ENCODE results near the gene GATA1. TPM values are rescaled to one million over a fixed set of nuclear protein-coding genes. Genes with fewer than 3 reads are reported as not detected.

Gene GATA1
- total RNA-seq, 1 experiment from 2014 or later, result not detected

GRCh38 chrX:48793935-48794334, 7.5 kb downstream of the GATA1 start:
- no peaks in the 10 kb centered on the region for H3K27me3 Mint-ChIP-seq (ENCODE audit: insufficient read depth, unreplicated experiment)
- peaks cover 12% of the 10 kb centered on the region for H3K4me1 Mint-ChIP-seq (ENCODE audit: low read depth, unreplicated experiment)
- CTCF ChIA-PET, result no interaction called here
- Histone ChIP-seq H3K9me3 (no peaks in the 10 kb centered on the region), H3K4me3 (ENCODE audit: low read depth, low read length) (no peak overlapping the region), H3K27me3 (replicated peaks; ENCODE audit: control insufficient read depth, insufficient read depth, low read length) (no peaks in the 10 kb centered on the region), H3K36me3 (ENCODE audit: control insufficient read depth, insufficient read depth, low read length) (no peaks in the 10 kb centered on the region), H3K4me1 (peaks cover 18% of the 10 kb centered on the region)
- H3K36me3 Mint-ChIP-seq (ENCODE audit: insufficient read depth, unreplicated experiment), result peaks cover 2% of the 10 kb centered on the region
- DNase-seq, result no peak
- no TSS peak for BruUV-seq (replicated peaks)
- H3K9me3 Mint-ChIP-seq (ENCODE audit: unreplicated experiment), result no peaks in the 10 kb centered on the region
- POLR2A ChIA-PET, result no interaction called here
- intact Hi-C loops (cut with micrococcal nuclease; ENCODE audit: unreplicated experiment), result no loop called here
- no peak for TF ChIP-seq CTCF (IDR thresholded peaks at IDR 0.05; ENCODE audit: insufficient read depth in 1 of 2, low read depth in 1 of 2, low read length in 1 of 2, severe bottlenecking in 1 of 2, unreplicated experiment in 1 of 2)
- H3K4me3 Mint-ChIP-seq (ENCODE audit: unreplicated experiment), result no peak overlapping the region
- H3K27ac Mint-ChIP-seq (ENCODE audit: unreplicated experiment), result peak overlapping the region; percentile 76

- H3K36me3 ChIP-seq (ENCODE audit: control insufficient read depth, insufficient read depth, low read length), result no peaks in the 10 kb centered on the region
- Mint-ChIP-seq H3K27me3 (ENCODE audit: insufficient read depth, unreplicated experiment) (no peaks in the 10 kb centered on the region), H3K4me3 (ENCODE audit: unreplicated experiment) (peak overlapping the region; percentile 48), H3K36me3 (ENCODE audit: insufficient read depth, unreplicated experiment) (no peaks in the 10 kb centered on the region), H3K9me3 (ENCODE audit: unreplicated experiment) (no peaks in the 10 kb centered on the region), H3K4me1 (ENCODE audit: low read depth, unreplicated experiment) (peaks cover 11% of the 10 kb centered on the region), H3K27ac (ENCODE audit: unreplicated experiment) (peak overlapping the region; percentile 76)
- TF ChIP-seq CTCF (IDR thresholded peaks at IDR 0.05; ENCODE audit: insufficient read depth in 1 of 2, low read depth in 1 of 2, low read length in 1 of 2, severe bottlenecking in 1 of 2, unreplicated experiment in 1 of 2), result no peak
- BruUV-seq (replicated peaks), result no TSS peak
- H3K4me3 ChIP-seq (ENCODE audit: low read depth, low read length), result no peak overlapping the region
- DNase-seq, result no peak
- POLR2A ChIA-PET, result no interaction called here
- CTCF ChIA-PET, result no interaction called here
- H3K27me3 ChIP-seq (replicated peaks; ENCODE audit: control insufficient read depth, insufficient read depth, low read length), result no peaks in the 10 kb centered on the region
- intact Hi-C loops (cut with micrococcal nuclease; ENCODE audit: unreplicated experiment), result no loop called here
- H3K9me3 ChIP-seq, result no peaks in the 10 kb centered on the region
- peaks cover 18% of the 10 kb centered on the region for H3K4me1 ChIP-seq
Observed at GRCh38 chrX:48794340-48794910, 8.0 kb downstream of the GATA1 start.

GRCh38 chrX:48794911-48795515, 8.6 kb downstream of the GATA1 start:
- Mint-ChIP-seq H3K4me3 (ENCODE audit: unreplicated experiment) (peak overlapping the region; percentile 48), H3K27me3 (ENCODE audit: insufficient read depth, unreplicated experiment) (no peaks in the 10 kb centered on the region), H3K36me3 (ENCODE audit: insufficient read depth, unreplicated experiment) (no peaks in the 10 kb centered on the region), H3K4me1 (ENCODE audit: low read depth, unreplicated experiment) (peaks cover 11% of the 10 kb centered on the region), H3K27ac (ENCODE audit: unreplicated experiment) (peak overlapping the region; percentile 76), H3K9me3 (ENCODE audit: unreplicated experiment) (no peaks in the 10 kb centered on the region)
- Histone ChIP-seq H3K36me3 (ENCODE audit: control insufficient read depth, insufficient read depth, low read length) (no peaks in the 10 kb centered on the region), H3K9me3 (no peaks in the 10 kb centered on the region), H3K4me1 (peaks cover 18% of the 10 kb centered on the region), H3K27me3 (replicated peaks; ENCODE audit: control insufficient read depth, insufficient read depth, low read length) (no peaks in the 10 kb centered on the region), H3K4me3 (ENCODE audit: low read depth, low read length) (no peak overlapping the region)
- peak; percentile 49 to 60 for DNase-seq
- ChIA-PET POLR2A (no interaction called here), CTCF (no interaction called here)
- BruUV-seq (replicated peaks), result no TSS peak
- intact Hi-C loops (cut with micrococcal nuclease; ENCODE audit: unreplicated experiment), result no loop called here
- no peak for TF ChIP-seq CTCF (IDR thresholded peaks at IDR 0.05; ENCODE audit: insufficient read depth in 1 of 2, low read depth in 1 of 2, low read length in 1 of 2, severe bottlenecking in 1 of 2, unreplicated experiment in 1 of 2)
